ENCODE results near the gene SYT8. TPM values are rescaled to one million over a fixed set of nuclear protein-coding genes. Genes with fewer than 3 reads are reported as not detected.

SYT8 gene
- total RNA-seq, 1 donor from 2014 or later: not detected

GRCh38 chr11:1819074-1819473, 15.7 kb upstream of the SYT8 start:
- no peak for DNase-seq

- no peak for DNase-seq
Measured at GRCh38 chr11:1820463-1821325, 14.1 kb upstream of the SYT8 start.

- DNase-seq: no peak
Measured at GRCh38 chr11:1821562-1821961, 13.2 kb upstream of the SYT8 start.

- DNase-seq: no peak
Measured at GRCh38 chr11:1822648-1823375, 12.0 kb upstream of the SYT8 start.

- DNase-seq: no peak
Measured at GRCh38 chr11:1823376-1824220, 11.2 kb upstream of the SYT8 start.

GRCh38 chr11:1824221-1825038, 10.4 kb upstream of the SYT8 start:
- DNase-seq: no peak

GRCh38 chr11:1825039-1825740, 9.6 kb upstream of the SYT8 start:
- no peak for DNase-seq

- no peak for DNase-seq
Measured at GRCh38 chr11:1825785-1826451, 8.9 kb upstream of the SYT8 start.

- DNase-seq: no peak
Measured at GRCh38 chr11:1826552-1827094, 8.2 kb upstream of the SYT8 start.

- DNase-seq: peak; percentile 77
Measured at GRCh38 chr11:1827095-1827813, 7.5 kb upstream of the SYT8 start.

- DNase-seq: no peak
Measured at GRCh38 chr11:1827931-1828330, 6.9 kb upstream of the SYT8 start.

- DNase-seq: no peak
Measured at GRCh38 chr11:1828542-1828941, 6.2 kb upstream of the SYT8 start.

- no peak for DNase-seq
Measured at GRCh38 chr11:1829039-1829820, 5.6 kb upstream of the SYT8 start.

GRCh38 chr11:1830004-1830321, 4.8 kb upstream of the SYT8 start:
- no peak for DNase-seq

GRCh38 chr11:1830322-1831223, 4.2 kb upstream of the SYT8 start:
- no peak for DNase-seq

- DNase-seq: no peak
Measured at GRCh38 chr11:1831338-1832210, 3.2 kb upstream of the SYT8 start.
